ENCODE results near the gene MAJIN. TPM values are rescaled to one million over a fixed set of nuclear protein-coding genes. Genes with fewer than 3 reads are reported as not detected.

The MAJIN gene
- total RNA-seq, 2 donors from 2014 or later: not detected

- Mint-ChIP-seq H3K36me3 (no peaks in the 10 kb centered on the region), H3K27me3 (no peaks in the 10 kb centered on the region), H3K9me3 (no peaks in the 10 kb centered on the region), H3K4me1 (ENCODE audit: low read depth in 2 of 2) (peaks cover 0 to 3% of the 10 kb centered on the region in 2 donors), H3K4me3 (no peak overlapping the region), H3K27ac (no peak overlapping the region)
- no peak for DNase-seq (ENCODE audit: low spot score)
- ATAC-seq: no peak
Observed at GRCh38 chr11:64906314-64906635, 65.6 kb downstream of the MAJIN start.

- Mint-ChIP-seq H3K4me3 (no peak overlapping the region), H3K27ac (no peak overlapping the region), H3K36me3 (no peaks in the 10 kb centered on the region), H3K27me3 (no peaks in the 10 kb centered on the region), H3K9me3 (no peaks in the 10 kb centered on the region), H3K4me1 (ENCODE audit: low read depth in 2 of 2) (peaks cover 0 to 3% of the 10 kb centered on the region in 2 donors)
- ATAC-seq (no peak), DNase-seq (ENCODE audit: low spot score) (no peak)
Observed at GRCh38 chr11:64905516-64906313, 66.2 kb downstream of the MAJIN start.

- no peaks in the 10 kb centered on the region for H3K36me3 Mint-ChIP-seq
- H3K27me3 Mint-ChIP-seq: no peaks in the 10 kb centered on the region
- H3K9me3 Mint-ChIP-seq: no peaks in the 10 kb centered on the region
- ATAC-seq (no peak), DNase-seq (ENCODE audit: low spot score) (no peak)
- H3K4me3 Mint-ChIP-seq: no peak overlapping the region
- H3K4me1 Mint-ChIP-seq (ENCODE audit: low read depth in 2 of 2): peaks cover 3 to 5% of the 10 kb centered on the region in 2 donors
- no peak overlapping the region for H3K27ac Mint-ChIP-seq
Observed at GRCh38 chr11:64903291-64903833, 68.5 kb downstream of the MAJIN start.

- Mint-ChIP-seq H3K36me3 (no peaks in the 10 kb centered on the region), H3K4me3 (no peak overlapping the region), H3K4me1 (ENCODE audit: low read depth in 2 of 2) (peaks cover 3 to 5% of the 10 kb centered on the region in 2 donors), H3K27me3 (no peaks in the 10 kb centered on the region), H3K9me3 (no peaks in the 10 kb centered on the region), H3K27ac (no peak overlapping the region)
- no peak for ATAC-seq
- DNase-seq (ENCODE audit: low spot score): no peak
Observed at GRCh38 chr11:64902102-64902900, 69.6 kb downstream of the MAJIN start.

GRCh38 chr11:64900774-64901173 lies 71.1 kb downstream of the MAJIN start:
- Mint-ChIP-seq H3K4me1 (ENCODE audit: low read depth in 2 of 2) (peaks cover 3 to 5% of the 10 kb centered on the region in 2 donors), H3K36me3 (no peaks in the 10 kb centered on the region), H3K27me3 (no peaks in the 10 kb centered on the region), H3K4me3 (no peak overlapping the region), H3K27ac (no peak overlapping the region), H3K9me3 (no peaks in the 10 kb centered on the region)
- ATAC-seq: no peak
- DNase-seq (ENCODE audit: low spot score): no peak

- ATAC-seq (peak in 1 of 2 donors; percentile 72), DNase-seq (ENCODE audit: low spot score) (no peak)
- Mint-ChIP-seq H3K4me1 (ENCODE audit: low read depth in 2 of 2) (peaks cover 3 to 5% of the 10 kb centered on the region in 2 donors), H3K27me3 (no peaks in the 10 kb centered on the region), H3K27ac (peak overlapping the region; percentile 13 to 51), H3K36me3 (no peaks in the 10 kb centered on the region), H3K4me3 (no peak overlapping the region), H3K9me3 (no peaks in the 10 kb centered on the region)
Observed at GRCh38 chr11:64900263-64900678, 71.6 kb downstream of the MAJIN start.

GRCh38 chr11:64898541-64898940 lies 73.4 kb downstream of the MAJIN start:
- Mint-ChIP-seq H3K27me3 (no peaks in the 10 kb centered on the region), H3K27ac (no peak overlapping the region), H3K4me1 (ENCODE audit: low read depth in 2 of 2) (peaks cover 5 to 6% of the 10 kb centered on the region in 2 donors), H3K4me3 (no peak overlapping the region), H3K9me3 (no peaks in the 10 kb centered on the region), H3K36me3 (no peaks in the 10 kb centered on the region)
- DNase-seq (ENCODE audit: low spot score) (no peak), ATAC-seq (no peak)

- ATAC-seq: no peak
- no peak overlapping the region for H3K27ac Mint-ChIP-seq
Observed at GRCh38 chr11:64898076-64898445, 73.8 kb downstream of the MAJIN start.

GRCh38 chr11:64897381-64898075 lies 74.4 kb downstream of the MAJIN start:
- DNase-seq (ENCODE audit: low spot score): no peak
- Mint-ChIP-seq H3K4me3 (no peak overlapping the region), H3K27ac (no peak overlapping the region), H3K9me3 (no peaks in the 10 kb centered on the region), H3K36me3 (no peaks in the 10 kb centered on the region), H3K4me1 (ENCODE audit: low read depth in 2 of 2) (peaks cover 5 to 6% of the 10 kb centered on the region in 2 donors), H3K27me3 (no peaks in the 10 kb centered on the region)
- no peak for ATAC-seq

More at GRCh38 chr11:64898076-64898445, 73.8 kb downstream of the MAJIN start:
- Mint-ChIP-seq H3K4me3 (no peak overlapping the region), H3K9me3 (no peaks in the 10 kb centered on the region), H3K36me3 (no peaks in the 10 kb centered on the region), H3K27me3 (no peaks in the 10 kb centered on the region), H3K4me1 (ENCODE audit: low read depth in 2 of 2) (peaks cover 5 to 6% of the 10 kb centered on the region in 2 donors)
- no peak for DNase-seq (ENCODE audit: low spot score)

GRCh38 chr11:64896448-64897022 lies 75.4 kb downstream of the MAJIN start:
- ATAC-seq (no peak), DNase-seq (ENCODE audit: low spot score) (no peak)
- H3K27ac Mint-ChIP-seq: no peak overlapping the region
- H3K4me3 Mint-ChIP-seq: no peak overlapping the region
- H3K36me3 Mint-ChIP-seq: no peaks in the 10 kb centered on the region
- H3K4me1 Mint-ChIP-seq (ENCODE audit: low read depth in 2 of 2): peaks cover 4 to 5% of the 10 kb centered on the region in 2 donors
- no peaks in the 10 kb centered on the region for H3K27me3 Mint-ChIP-seq
- H3K9me3 Mint-ChIP-seq: no peaks in the 10 kb centered on the region

- DNase-seq (ENCODE audit: low spot score) (no peak), ATAC-seq (no peak)
- H3K9me3 Mint-ChIP-seq: no peaks in the 10 kb centered on the region
- peaks cover under 1 to 3% of the 10 kb centered on the region in 2 donors for H3K4me1 Mint-ChIP-seq (ENCODE audit: low read depth in 2 of 2)
- no peak overlapping the region for H3K27ac Mint-ChIP-seq
- H3K4me3 Mint-ChIP-seq: no peak overlapping the region
- no peaks in the 10 kb centered on the region for H3K27me3 Mint-ChIP-seq
- no peaks in the 10 kb centered on the region for H3K36me3 Mint-ChIP-seq
Observed at GRCh38 chr11:64894812-64895452, 77.0 kb downstream of the MAJIN start.

GRCh38 chr11:64894070-64894811 lies 77.7 kb downstream of the MAJIN start:
- Mint-ChIP-seq H3K4me3 (no peak overlapping the region), H3K4me1 (ENCODE audit: low read depth in 2 of 2) (peaks cover 0 to 3% of the 10 kb centered on the region in 2 donors), H3K9me3 (no peaks in the 10 kb centered on the region), H3K27ac (no peak overlapping the region), H3K27me3 (no peaks in the 10 kb centered on the region), H3K36me3 (no peaks in the 10 kb centered on the region)
- ATAC-seq (peak; percentile 89 to 91), DNase-seq (ENCODE audit: low spot score) (peak; percentile 91)
